ENCODE measurements around the gene AQP5.

AQP5 gene

DNA sequence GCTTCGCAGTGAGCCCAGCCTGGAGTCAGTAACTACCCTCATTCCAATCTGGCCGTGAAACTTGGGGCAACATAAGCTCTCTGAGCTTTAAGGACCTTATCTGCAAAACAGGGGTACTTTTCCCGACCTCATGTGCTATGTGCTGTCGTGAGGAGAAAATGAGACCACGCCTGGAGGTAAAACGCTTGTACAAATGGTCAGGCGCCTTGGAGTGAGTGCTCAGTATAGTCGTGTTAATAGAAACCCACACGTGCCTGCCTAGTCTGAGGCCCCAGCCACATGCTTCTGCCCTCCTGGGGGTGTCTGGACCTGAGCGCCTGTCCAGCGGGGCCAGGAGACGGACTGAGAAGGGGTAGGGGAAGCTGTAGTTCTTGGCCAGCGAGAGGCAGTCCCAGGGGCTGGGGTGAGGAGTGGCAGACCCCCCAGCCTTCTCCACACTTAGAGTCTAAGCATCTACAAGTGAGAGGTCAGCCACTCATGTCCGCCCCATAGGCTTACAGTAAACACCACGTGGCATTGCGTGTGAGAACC, 4.9 kb downstream of the AQP5 start:
- no peak for DNase-seq

DNA sequence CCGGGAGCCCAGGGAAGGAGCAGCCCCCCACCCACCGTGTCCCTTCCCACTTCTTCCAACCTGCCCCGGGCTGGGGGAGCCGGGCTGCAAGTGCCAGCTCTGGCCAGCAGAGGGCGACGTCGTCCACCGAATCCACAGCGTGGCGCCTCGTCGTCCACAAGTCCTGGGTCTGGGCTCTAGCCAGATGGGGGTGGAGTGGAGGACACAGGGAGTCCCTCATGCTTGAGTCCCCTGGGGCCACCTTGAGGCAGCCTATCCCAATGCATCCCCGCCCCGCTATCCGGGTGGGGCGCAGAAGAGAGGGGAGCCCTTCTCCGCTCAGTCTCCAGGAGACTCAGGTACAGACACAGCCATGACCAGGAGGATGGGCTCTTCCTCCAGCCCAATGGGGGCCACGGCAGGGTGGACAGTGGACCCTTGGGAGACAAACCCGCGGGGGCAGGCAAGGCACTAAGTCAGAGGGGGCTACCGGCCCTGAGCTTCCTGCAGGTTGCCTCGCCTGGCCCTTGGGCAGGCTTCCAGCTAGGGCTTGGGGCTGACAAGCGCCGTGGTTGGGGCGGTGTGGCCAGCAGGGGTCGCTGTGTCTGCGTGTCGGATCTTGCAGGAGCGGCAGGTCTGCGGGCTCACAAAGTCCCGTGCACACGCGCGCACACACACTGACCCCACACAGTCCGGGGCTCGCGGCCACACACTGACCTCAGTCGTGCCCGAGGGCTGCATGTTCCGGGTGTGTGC, 5.5 kb downstream of the AQP5 start:
- peak; percentile 96 for DNase-seq

DNA sequence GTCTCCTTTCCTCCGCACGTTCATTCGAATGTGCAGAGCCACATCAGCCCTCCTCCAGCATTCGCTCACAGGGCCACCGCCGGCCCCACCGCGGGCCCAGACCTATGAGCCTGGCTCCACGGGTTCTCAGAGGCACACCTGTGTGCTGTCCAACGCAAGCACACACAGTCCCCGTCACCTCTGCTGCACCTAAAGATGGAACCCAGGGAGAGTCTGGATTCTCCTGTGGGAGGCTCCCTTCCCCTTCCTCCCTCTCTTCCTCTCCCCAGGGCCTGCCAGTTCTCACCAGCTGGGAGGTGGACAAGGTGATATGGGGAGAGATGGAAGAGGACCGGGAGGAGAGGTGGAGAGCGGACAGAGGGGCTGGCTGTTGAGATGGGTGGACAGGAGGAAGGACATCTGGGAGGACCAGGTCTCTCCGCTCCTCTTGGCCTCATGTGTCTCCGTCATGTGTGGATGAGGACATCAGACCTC, 6.1 kb downstream of the AQP5 start:
- DNase-seq: no peak

DNA sequence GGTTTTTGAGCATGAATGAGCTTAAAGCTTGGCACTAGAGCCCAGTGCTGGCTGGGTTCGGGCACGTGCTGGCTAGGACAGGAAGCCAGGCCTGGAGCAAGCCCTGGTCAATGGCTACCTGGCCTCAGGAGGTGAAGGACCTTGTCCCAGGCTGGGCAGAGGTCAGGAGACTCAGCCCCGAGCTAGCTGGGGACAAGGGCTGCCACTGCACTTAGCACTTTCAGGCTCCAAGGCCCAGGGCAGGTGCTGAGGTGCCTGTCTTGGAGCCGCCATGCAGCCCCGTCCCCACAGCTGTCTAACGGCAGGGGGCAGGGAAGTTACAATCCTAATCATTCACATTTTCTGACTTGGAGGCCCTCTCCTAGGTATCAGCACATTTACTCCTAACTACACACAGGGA, 6.8 kb downstream of the AQP5 start:
- no peak for DNase-seq

DNA sequence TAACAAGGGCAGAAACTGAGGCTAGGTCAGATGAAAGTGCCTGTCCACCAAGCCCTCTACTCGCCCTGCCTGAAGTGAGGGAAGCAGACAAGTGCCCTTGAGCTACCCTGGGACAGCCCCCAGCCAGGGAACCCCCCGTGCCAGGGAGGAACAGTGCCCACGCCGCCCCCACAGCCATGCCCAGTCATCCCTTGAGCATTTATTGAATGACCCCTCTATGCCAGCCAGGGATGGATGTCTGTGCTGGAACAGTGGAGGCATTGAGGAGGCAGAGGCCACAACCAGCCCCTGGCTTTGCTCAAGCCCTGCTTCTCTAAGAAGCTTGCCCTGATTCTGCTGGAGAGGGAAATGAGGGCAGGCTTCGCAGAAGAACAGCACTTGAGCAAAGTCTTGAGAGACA, 7.4 kb downstream of the AQP5 start:
- DNase-seq: no peak

DNA sequence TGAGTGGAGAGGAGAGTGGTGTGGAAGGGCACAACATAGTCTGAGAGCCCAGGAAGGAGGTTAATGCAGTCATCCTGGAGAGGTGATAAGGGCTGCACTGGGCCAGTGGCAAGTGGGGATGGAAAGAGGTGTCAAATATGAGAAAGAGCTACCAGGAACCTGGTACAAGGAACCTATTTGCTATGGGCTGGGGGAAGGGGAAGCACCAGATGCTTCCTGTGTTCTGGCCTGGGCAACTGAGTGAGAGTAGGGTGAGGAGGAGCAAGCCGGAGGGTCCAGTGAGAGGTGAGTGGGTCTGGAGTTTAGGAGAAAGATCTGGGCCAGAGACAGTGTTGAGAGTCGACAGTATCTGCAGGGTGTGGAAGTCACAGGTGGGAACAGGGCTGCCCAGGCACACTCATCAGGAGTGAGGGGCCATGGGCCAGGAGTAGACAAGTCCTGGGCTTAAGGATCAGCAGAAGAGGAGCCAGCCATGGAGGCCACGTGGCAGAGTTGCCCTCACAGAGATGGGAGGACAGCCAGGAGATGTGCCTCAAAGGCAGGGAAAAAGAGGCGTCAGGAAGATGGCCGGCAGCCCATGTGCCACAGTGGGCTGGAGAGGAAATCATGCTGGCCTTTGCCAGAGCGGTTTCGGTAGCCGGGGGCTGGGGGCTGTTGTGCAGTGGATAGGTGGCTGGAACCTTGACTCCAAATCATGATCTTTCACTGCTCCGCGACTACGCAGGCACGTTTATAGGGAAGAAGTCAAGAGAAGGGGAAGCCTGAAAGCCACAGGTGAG, 8.2 kb downstream of the AQP5 start:
- no peak for DNase-seq

DNA sequence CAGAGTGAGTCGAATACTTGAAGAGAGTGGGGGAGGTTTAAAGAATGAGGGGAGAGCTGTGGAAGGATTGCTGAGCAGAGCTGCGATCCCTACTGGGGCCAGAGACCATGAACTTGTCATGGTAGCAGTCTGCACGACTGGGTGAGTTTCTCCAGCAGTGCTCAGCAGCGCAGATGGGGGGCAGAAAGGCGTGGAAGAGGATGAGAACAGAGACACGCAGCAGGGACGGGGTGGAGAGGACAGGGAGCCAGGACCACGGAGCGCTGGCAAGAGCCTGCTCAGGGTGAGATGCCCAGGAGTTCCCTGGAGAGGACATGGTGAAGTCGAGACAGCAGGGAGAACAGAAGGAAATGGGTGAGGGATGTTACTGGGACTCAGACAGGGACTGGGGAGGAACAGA, 9.0 kb downstream of the AQP5 start:
- DNase-seq: no peak

DNA sequence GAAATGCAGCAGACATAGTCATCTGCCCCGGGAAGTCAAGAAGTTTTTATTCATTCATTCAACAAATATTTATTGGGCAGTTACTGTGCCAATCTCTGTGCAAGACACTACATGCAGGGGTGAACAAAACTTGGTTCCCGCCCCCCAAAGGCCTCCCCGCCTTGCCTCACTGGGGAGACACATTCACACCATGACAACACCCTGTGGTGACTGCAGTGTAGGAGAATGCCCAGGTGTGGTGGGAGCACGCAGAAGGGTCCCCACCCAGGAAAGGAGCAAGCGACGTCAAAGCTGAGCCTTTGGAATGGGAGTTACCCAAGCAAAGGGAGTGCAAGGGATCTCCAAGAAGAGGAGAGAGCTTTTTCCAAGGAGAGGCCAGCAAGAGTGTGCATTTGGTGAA, 9.5 kb downstream of the AQP5 start:
- no peak for DNase-seq

DNA sequence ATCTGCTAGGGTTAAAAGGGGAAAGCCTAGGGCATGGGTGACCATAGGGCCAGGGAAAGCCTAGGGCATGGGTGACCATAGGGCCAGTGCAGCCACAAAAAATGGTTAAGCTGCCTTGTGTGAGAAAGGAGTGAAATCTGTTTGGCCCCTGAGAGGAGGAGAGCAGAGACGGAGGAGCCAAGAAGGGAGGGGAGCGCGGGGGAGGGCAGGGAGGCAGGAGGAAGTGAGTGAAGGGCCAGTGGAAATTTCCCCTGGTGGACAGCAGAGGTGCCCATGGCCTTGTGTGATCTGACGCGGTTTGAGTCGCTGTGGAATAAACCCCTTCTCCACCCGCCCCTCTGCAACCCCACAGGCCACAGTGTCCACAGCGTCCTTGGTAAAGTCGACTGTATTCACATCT, 10.5 kb downstream of the AQP5 start:
- no peak for DNase-seq

DNA sequence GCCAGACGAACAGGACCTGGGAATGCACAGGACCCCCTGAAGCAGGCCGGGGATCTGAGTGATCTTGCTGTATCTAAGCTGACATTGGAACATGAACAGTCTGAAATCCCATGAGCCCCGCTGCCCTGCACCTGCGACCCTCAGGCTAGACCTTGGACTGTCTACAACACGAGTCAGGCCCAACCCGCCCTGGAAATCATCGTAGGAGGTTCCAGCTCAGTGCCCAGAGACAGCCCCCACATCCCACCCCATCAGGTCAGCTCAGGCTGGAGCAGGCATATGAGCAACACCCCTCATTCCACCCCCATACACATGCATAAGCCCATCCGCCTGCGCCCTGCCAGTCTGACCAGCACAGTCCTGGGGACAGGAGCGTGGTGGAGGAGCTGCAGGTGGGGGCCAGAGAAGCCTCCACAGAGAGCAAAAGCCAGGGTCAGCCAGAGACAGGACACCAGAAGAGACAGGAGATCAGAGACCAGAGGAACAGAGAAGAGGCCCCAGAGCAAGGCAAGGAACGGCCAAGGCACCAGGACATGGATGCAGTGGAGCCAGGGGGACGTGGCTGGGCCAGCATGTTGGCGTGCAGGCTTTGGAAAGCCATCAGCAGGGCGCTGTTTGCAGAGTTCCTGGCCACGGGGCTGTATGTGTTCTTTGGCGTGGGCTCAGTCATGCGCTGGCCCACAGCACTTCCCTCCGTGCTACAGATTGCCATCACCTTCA, 11.1 kb downstream of the AQP5 start, which contains the start of gene AQP6:
AQP6 (plus strand) TSS at position 307 of the 720 bp plus-strand sequence; CDS start at position 534, 227 bp downstream.
- DNase-seq: no peak

DNA sequence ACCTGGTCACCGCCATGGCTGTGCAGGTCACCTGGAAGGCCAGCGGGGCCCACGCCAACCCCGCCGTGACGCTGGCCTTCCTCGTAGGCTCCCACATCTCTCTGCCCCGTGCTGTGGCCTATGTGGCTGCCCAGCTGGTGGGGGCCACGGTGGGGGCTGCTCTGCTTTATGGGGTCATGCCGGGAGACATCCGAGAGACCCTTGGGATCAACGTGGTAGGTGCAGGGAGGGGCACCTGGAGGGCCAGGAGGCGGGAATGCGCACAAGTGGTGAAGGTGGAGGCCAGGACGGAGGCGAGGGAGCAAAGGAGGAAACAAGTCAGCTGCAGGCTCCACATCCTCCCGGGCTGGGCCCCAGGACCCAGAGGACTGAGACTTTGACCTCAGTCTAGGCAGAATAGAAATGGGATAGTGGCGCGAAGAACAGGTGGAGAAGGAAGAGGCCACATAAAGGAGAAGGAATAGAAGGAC, 11.7 kb downstream of the AQP5 start:
- DNase-seq: no peak

DNA sequence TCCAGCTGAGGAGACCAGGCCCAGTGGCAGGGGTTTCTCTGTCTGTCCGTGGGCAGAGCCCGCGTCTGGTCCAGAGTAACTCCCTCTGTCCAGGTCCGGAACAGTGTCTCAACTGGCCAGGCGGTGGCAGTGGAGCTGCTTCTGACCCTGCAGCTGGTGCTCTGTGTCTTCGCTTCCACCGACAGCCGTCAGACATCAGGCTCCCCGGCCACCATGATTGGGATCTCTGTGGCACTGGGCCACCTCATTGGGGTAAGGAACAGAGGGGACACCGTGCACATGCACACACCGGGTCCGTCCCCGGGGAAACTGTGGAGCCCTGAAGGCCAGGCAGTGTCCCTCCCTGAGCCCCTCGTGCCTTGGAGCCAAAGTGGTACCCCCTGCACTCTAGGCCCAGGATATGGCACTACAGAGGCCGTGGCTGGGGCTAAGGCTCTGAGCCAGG, 12.6 kb downstream of the AQP5 start:
- no peak for DNase-seq

DNA sequence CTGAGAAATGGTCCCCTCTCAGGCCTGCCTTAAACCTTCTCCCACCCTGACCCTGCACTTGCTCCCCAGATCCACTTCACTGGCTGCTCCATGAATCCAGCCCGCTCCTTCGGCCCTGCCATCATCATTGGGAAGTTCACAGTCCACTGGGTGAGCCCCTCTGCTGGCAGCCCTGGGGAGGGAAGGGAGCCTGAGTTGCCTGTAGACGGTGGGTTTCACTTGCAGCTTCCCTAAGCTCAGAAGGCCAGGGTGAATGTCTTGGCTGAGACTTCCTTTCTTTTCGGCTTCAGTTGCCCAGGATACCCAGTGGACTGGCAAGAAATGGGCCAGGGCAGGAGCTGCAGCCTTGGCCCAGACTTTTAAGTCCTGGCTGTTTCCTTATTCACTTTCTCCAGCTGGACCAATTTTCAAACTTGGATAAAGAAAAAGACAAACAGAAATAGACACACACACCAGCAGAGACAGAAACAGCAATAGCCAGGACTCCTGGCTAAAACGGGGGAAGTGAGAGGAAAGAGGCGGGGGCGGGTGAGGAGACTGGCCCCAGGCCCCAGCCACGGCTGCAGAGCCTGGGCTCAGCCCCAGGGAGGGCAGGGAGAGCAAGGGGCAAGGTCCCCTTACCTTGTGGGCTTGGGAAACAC, 13.1 kb downstream of the AQP5 start:
- no peak for DNase-seq

DNA sequence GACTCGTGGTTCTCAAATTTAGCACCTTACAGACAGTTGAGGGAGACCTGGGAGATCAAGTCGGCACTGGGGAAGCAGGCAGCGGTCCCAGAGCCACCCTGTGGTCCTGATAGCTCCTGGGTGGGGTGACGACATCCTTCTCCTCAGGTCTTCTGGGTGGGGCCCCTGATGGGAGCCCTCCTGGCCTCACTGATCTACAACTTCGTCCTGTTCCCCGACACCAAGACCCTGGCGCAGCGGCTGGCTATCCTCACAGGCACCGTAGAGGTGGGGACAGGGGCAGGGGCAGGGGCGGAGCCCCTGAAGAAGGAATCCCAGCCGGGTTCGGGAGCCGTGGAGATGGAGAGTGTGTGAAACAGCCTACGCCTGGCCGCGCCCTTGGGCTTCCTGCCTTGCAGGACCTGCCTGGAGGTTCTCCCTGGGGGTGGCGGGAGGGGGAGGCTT, 13.7 kb downstream of the AQP5 start:
- no peak for DNase-seq

DNA sequence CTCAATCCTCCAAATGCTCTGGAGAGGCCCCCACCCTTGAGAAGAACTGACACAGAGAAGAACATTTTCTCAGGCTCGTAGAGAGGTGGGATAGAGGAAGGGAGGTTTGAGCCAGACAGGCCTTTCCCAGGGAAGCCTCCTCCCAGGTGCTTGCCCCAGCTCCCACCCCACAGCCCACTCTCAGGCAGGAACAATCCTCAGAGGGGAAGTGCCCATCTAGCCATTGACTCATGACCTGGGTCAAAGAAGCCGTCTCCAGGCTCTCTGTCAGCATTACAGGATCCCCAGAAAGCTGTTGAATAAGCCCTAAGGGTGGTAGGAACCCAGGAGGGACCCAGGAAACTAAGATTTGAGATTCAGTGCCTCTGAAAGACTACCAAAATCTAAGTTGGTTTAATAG, 14.9 kb downstream of the AQP5 start:
- DNase-seq: no peak

DNA sequence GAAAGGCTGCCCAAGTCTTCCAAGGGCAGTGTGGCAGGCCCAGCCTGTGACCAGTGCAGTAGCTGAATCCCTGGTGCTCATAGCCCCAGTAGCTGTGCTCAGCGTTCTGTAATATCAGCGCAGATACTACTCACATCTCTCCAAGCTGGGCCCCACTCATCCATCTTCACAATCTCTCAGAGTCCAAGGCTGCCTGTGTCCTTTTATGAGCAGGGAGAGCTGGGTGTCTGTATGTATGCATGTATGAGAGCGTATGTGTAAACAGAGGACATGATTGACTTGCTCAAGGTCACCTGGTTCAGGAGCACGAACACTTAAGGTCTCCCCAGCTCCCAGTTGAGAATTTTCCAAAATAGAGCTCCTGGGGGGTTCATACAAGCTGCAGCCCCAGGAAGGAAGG, 16.5 kb downstream of the AQP5 start:
- DNase-seq: no peak

DNA sequence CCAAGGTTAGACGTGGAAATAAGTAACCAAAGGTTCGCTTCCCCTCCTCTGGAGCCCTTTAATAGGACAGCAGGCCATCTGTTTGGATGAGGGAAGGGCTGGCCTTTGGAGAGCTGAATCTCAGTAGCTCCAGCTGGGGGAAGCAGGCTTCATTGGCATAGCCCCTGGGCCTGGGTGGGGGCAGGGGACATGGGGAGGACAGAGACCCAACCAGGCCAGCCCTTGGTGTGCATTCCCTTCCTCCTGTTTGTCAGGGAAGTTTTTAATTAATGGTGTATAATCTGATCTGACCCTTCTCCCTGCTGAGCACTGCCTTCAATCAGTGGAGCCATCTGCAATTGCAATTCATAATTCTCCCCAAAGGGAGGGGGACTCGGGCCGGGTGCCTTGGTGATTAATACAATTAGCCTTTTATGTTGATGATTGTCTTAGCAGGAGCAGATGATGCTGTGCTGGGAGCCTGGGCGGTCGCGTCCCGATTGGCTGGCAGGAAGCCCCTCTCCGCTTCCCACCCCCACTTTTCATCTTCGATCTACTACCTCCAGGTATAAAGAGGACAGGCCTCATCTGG, 17.4 kb downstream of the AQP5 start:
- no peak for DNase-seq

DNA sequence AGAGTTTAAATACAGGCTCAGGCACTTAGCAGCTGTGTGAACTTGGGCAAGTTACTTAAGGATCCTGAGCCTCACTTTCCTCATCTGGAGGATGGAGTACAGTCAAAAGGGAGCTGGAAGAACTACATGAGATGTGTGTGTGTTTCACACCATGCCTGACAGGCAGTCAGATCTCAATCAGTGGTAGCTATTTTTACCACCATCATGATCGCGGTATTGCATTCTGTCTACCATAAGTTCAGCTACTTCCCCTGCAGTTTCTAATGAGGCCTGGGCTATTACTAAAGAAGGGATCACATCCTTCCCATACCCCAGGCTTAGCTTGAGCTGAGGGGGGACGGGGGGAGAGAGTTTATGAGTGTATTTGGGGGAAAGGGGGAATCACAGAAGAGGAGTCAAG, 18.1 kb downstream of the AQP5 start:
- no peak for DNase-seq

DNA sequence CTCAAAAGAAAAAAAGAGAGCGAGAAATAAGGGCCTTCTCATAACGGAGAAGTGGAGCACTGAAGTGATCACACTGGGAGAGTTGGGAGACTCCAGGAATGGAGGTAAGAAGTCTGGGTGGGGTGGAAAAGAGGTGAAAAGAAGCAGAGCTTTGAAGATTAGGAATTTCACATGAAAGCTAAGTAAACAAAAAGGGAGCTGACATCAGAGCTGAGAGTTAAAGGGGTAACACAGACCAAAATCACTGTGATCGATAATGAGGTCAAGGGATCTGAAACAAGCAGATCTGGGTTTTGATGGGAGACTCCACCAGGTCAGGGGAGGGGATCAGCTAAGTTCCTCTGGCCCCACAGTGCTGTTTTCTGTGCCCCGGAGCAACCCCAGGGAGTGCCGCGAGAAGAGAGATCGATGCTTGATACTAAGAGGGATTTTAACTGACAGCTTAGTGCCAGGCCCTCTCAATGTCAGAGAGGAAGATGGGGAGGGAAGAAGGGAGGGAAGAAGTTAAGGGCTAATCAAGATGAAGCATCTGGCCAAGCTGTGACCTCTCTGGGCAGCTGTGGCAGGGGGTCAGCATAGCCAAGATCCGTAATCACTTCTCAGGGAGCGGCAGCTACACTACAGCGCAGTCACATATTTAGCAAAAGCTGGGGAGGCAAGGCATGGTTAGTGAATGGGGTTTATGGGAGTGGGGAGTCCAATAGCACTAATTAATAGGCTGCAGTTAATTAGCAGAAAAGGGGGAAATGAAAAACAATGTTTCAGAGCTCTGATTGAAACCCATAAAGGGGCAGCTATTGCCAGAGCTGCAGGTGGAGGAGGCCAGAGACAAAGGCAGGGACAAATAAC, 19.1 kb downstream of the AQP5 start:
- no peak for DNase-seq

DNA sequence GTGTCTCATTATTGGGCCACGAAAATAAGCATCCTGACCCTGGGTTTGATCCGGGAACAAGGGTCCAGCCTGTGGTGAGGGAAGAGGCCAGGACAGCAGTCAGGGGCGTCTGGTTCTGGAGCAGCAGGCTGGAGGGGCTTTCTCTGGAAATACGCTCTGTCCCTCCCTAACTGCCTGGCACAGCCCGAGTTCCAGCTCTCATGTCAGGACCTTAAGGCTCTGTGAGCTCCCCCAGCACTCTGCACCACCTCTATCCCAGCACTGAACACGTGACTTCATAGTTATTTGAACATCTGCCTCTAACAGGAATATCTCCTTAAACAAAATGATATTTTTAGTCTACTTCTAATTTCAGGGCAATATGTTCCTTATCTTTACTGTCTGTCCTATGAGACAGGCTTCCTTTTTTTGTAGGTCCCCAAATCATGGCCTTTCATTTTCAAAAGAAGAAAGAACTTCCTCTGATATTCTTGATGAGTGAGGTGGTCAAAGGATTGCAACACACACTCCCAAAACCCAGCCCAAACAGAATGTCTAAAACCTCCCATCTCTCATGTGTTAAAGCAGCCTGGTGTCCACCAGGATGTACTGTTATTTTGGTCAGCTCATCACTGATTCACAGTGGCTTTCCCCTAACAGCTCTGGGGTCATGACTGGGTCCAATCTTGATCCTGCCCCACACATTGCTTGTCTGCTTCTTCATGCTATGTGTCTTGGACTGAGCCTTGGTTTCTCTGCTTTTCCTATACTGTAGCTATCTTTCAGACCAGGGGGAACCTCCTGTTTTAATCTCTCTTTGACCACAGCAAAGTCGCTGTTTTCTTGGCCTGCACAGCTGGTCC, 20.8 kb downstream of the AQP5 start:
- DNase-seq: no peak

Data from stimulated activated CD4-positive, alpha-beta T cell treated with anti-CD3 and anti-CD28 coated beads, Interleukin-15, amount 100 ng/mL, for 24 hours (primary cell).